ENCODE measurements around the gene PINK1. TPM values are rescaled to one million over a fixed set of nuclear protein-coding genes. Genes with fewer than 3 reads are reported as not detected.

Gene PINK1
- total RNA-seq, 1 experiment from 2014 or later = 129 TPM

DNA sequence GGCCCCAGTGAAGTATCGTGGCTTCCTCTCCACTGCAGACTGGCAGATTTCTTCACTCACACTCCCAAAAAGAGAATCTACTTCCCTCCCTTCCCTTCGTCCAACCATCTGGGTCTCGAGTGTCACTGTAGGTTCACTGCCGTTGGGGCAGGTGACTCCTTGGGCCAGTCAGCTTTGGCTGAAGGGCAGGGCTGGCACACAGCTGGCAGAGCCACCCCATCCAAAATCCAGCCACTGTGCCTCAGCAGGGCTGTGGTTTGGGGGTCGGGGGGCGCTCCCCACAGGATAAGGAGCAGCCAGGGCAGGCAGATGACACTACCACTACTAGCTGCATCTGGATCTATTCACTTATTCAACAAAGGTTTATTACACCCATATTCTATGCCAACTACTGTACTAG lies 9.8 kb downstream of the PINK1 start:
- Histone ChIP-seq H3F3A (ENCODE audit: low read length, unreplicated experiment) (no peaks in the 10 kb centered on the region), H3K4me2 (ENCODE audit: low read length) (no peak overlapping the region), H3K4me1 (ENCODE audit: insufficient read depth, low read length) (no peaks in the 10 kb centered on the region), H3K36me3 (ENCODE audit: low read depth, low read length) (peaks cover 21% of the 10 kb centered on the region), H3K27me3 (ENCODE audit: low read length) (no peaks in the 10 kb centered on the region), H3K79me2 (ENCODE audit: low read length) (no peaks in the 10 kb centered on the region), H3K9me3 (ENCODE audit: low read length) (no peaks in the 10 kb centered on the region), H3K27ac (ENCODE audit: low read length) (no peak overlapping the region), H4K20me1 (ENCODE audit: low read length) (no peaks in the 10 kb centered on the region), H3K9me2 (replicated peaks; ENCODE audit: low read length) (no peaks in the 10 kb centered on the region), H3K4me3 (ENCODE audit: low read length) (no peak overlapping the region), H2AFZ (ENCODE audit: low read length) (no peak overlapping the region), H3K9ac (ENCODE audit: low read length) (no peak overlapping the region)
- BruUV-seq (replicated peaks) = no TSS peak
- ATAC-seq (no peak), DNase-seq (no peak)
- ChIA-PET POLR2A (ENCODE audit: unreplicated experiment) (no interaction called here), CTCF (no interaction called here)
- intact Hi-C loops (cut with micrococcal nuclease) = no loop called here
- TF ChIP-seq, protein P1, sequence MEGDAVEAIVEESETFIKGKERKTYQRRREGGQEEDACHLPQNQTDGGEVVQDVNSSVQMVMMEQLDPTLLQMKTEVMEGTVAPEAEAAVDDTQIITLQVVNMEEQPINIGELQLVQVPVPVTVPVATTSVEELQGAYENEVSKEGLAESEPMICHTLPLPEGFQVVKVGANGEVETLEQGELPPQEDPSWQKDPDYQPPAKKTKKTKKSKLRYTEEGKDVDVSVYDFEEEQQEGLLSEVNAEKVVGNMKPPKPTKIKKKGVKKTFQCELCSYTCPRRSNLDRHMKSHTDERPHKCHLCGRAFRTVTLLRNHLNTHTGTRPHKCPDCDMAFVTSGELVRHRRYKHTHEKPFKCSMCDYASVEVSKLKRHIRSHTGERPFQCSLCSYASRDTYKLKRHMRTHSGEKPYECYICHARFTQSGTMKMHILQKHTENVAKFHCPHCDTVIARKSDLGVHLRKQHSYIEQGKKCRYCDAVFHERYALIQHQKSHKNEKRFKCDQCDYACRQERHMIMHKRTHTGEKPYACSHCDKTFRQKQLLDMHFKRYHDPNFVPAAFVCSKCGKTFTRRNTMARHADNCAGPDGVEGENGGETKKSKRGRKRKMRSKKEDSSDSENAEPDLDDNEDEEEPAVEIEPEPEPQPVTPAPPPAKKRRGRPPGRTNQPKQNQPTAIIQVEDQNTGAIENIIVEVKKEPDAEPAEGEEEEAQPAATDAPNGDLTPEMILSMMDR (conservative IDR thresholded peaks at IDR 0.05; ENCODE audit: low read depth, low read length) = no peak
- TF ChIP-seq EZH2phosphoT487 (IDR thresholded peaks at IDR 0.05; ENCODE audit: borderline replicate concordance, low read length) (no peak), EZH2 (IDR thresholded peaks at IDR 0.05; ENCODE audit: low read length, unreplicated experiment) (no peak)

DNA sequence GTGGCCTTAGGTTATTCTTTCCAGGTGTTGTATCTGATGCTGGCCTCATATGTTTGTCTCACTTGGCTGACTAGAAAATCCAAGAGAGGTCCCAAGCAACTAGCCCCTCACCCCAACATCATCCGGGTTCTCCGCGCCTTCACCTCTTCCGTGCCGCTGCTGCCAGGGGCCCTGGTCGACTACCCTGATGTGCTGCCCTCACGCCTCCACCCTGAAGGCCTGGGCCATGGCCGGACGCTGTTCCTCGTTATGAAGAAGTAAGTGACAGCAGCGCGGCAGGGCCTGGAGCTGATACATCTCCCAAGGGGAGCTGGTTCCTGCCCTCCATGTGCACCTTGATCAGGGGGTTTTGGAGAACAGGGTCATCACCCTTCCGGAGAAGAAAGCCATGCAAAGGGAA lies 11.2 kb downstream of the PINK1 start:
- BruUV-seq (replicated peaks) = no TSS peak
- intact Hi-C loops (cut with micrococcal nuclease) = no loop called here
- Histone ChIP-seq H3F3A (ENCODE audit: low read length, unreplicated experiment) (no peaks in the 10 kb centered on the region), H3K4me1 (ENCODE audit: insufficient read depth, low read length) (no peaks in the 10 kb centered on the region), H3K79me2 (ENCODE audit: low read length) (no peaks in the 10 kb centered on the region), H3K9me3 (ENCODE audit: low read length) (no peaks in the 10 kb centered on the region), H4K20me1 (ENCODE audit: low read length) (no peaks in the 10 kb centered on the region), H3K9ac (ENCODE audit: low read length) (no peak overlapping the region), H3K4me2 (ENCODE audit: low read length) (no peak overlapping the region), H3K27ac (ENCODE audit: low read length) (no peak overlapping the region), H3K27me3 (ENCODE audit: low read length) (no peaks in the 10 kb centered on the region), H3K9me2 (replicated peaks; ENCODE audit: low read length) (no peaks in the 10 kb centered on the region), H3K4me3 (ENCODE audit: low read length) (no peak overlapping the region), H2AFZ (ENCODE audit: low read length) (no peak overlapping the region), H3K36me3 (ENCODE audit: low read depth, low read length) (peaks cover 29% of the 10 kb centered on the region)
- CTCF ChIA-PET = no interaction called here
- TF ChIP-seq EZH2phosphoT487 (IDR thresholded peaks at IDR 0.05; ENCODE audit: borderline replicate concordance, low read length) = no peak
- no peak for TF ChIP-seq EZH2 (IDR thresholded peaks at IDR 0.05; ENCODE audit: low read length, unreplicated experiment)
- TF ChIP-seq, protein P1 (conservative IDR thresholded peaks at IDR 0.05; ENCODE audit: low read depth, low read length) = no peak
- DNase-seq (no peak), ATAC-seq (no peak)
- POLR2A ChIA-PET (ENCODE audit: unreplicated experiment) = no interaction called here

GRCh38 chr1:20645414-20645813 lies 12.2 kb downstream of the PINK1 start:
- Histone ChIP-seq H3K9me2 (replicated peaks; ENCODE audit: low read length) (no peaks in the 10 kb centered on the region), H3K79me2 (ENCODE audit: low read length) (no peaks in the 10 kb centered on the region), H3F3A (ENCODE audit: low read length, unreplicated experiment) (no peaks in the 10 kb centered on the region), H3K4me3 (ENCODE audit: low read length) (no peak overlapping the region), H3K4me1 (ENCODE audit: insufficient read depth, low read length) (no peaks in the 10 kb centered on the region), H3K9ac (ENCODE audit: low read length) (no peak overlapping the region), H3K4me2 (ENCODE audit: low read length) (no peak overlapping the region), H2AFZ (ENCODE audit: low read length) (no peak overlapping the region), H3K9me3 (ENCODE audit: low read length) (no peaks in the 10 kb centered on the region), H3K27me3 (ENCODE audit: low read length) (no peaks in the 10 kb centered on the region), H4K20me1 (ENCODE audit: low read length) (no peaks in the 10 kb centered on the region), H3K36me3 (ENCODE audit: low read depth, low read length) (peaks cover 26% of the 10 kb centered on the region), H3K27ac (ENCODE audit: low read length) (no peak overlapping the region)
- no peak for DNase-seq
- intact Hi-C loops (cut with micrococcal nuclease) = no loop called here
- no peak for ATAC-seq
- BruUV-seq (replicated peaks) = no TSS peak
- ChIA-PET POLR2A (ENCODE audit: unreplicated experiment) (no interaction called here), CTCF (no interaction called here)
- TF ChIP-seq EZH2phosphoT487 (IDR thresholded peaks at IDR 0.05; ENCODE audit: borderline replicate concordance, low read length) (no peak), EZH2 (IDR thresholded peaks at IDR 0.05; ENCODE audit: low read length, unreplicated experiment) (no peak)
- TF ChIP-seq, protein P1 (conservative IDR thresholded peaks at IDR 0.05; ENCODE audit: low read depth, low read length) = no peak
